ENCODE measurements around the gene R3HDML. TPM values are rescaled to one million over a fixed set of nuclear protein-coding genes. Genes with fewer than 3 reads are reported as not detected.
A peak's percentile ranks its signal among the peaks of the same experiment; 100 is the strongest.

R3HDML gene
- total and polyA plus RNA-seq, 2 of the 13 experiments (the other 11 are each of a cell fraction or from before 2014, with no cell fraction given) = not detected

DNA sequence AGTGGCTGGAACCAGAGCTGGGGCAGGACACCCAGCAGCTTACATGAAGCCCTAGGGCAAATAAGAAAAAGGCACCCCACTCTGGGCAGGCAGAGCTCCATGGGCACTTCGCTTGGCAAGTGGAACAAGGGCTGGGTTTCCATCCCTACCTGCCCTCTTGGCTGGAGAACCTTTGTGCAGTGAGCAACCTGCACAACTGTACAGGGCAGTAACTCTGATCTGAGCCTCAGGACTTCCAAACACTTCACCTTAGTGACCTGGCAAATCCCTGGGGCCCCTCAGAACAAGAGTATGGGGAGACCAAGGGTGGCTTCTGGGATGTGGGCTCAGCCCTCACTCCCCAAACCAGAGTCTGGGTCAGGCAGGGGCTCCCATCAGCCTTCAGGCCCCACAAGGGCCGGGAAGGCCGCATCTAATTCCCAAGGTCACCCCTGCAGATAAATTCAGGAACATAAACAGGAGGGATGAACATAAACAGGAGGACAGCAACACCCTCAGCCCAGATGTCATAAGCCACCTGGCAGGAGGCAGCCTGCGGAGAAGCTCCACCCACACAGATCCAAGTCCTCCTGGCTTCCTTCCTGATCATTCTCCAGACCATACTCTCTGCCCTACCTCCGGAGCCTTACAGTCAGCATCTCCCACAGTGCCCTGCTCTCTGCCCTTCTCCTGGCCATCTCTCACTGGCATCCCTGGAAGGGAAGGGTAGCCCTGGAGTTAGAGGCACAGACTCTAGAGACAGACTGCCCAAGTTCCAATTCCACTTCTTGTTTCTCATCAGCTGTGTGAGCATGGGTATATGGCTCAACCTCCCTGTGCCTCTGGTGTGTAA lies 56.1 kb downstream of the R3HDML start (continued):
- TF ChIP-seq SMYD3 (CRISPR knock-in tag; IDR thresholded peaks at IDR 0.05) (no peak), ZFYVE20 (CRISPR knock-in tag; IDR thresholded peaks at IDR 0.05; ENCODE audit: borderline replicate concordance, low read depth) (no peak), JUND (CRISPR knock-in tag; IDR thresholded peaks at IDR 0.05) (peak; percentile 71; the same call in 1 of the 2 replicates), NFIC (IDR thresholded peaks at IDR 0.05; ENCODE audit: low read length) (no peak), JARID2 (CRISPR knock-in tag; IDR thresholded peaks at IDR 0.05; ENCODE audit: insufficient replicate concordance) (no peak), PHF20 (CRISPR knock-in tag; IDR thresholded peaks at IDR 0.05) (no peak; the same call in none of the 2 replicates), KDM1A (CRISPR knock-in tag; IDR thresholded peaks at IDR 0.05) (peak; percentile 40), ZNF570 (CRISPR knock-in tag; IDR thresholded peaks at IDR 0.05; ENCODE audit: borderline replicate concordance) (no peak), FOSL2 (CRISPR knock-in tag; IDR thresholded peaks at IDR 0.05) (peak; percentile 31; the same call in 1 of the 2 replicates), NCOA5 (CRISPR knock-in tag; IDR thresholded peaks at IDR 0.05) (no peak), ZNF644 (CRISPR knock-in tag; IDR thresholded peaks at IDR 0.05; ENCODE audit: low read depth) (no peak)
- TF ChIP-seq, protein P1, sequence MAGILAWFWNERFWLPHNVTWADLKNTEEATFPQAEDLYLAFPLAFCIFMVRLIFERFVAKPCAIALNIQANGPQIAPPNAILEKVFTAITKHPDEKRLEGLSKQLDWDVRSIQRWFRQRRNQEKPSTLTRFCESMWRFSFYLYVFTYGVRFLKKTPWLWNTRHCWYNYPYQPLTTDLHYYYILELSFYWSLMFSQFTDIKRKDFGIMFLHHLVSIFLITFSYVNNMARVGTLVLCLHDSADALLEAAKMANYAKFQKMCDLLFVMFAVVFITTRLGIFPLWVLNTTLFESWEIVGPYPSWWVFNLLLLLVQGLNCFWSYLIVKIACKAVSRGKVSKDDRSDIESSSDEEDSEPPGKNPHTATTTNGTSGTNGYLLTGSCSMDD (CRISPR knock-in tag; IDR thresholded peaks at IDR 0.05) = no peak
- TF ChIP-seq, protein P2, sequence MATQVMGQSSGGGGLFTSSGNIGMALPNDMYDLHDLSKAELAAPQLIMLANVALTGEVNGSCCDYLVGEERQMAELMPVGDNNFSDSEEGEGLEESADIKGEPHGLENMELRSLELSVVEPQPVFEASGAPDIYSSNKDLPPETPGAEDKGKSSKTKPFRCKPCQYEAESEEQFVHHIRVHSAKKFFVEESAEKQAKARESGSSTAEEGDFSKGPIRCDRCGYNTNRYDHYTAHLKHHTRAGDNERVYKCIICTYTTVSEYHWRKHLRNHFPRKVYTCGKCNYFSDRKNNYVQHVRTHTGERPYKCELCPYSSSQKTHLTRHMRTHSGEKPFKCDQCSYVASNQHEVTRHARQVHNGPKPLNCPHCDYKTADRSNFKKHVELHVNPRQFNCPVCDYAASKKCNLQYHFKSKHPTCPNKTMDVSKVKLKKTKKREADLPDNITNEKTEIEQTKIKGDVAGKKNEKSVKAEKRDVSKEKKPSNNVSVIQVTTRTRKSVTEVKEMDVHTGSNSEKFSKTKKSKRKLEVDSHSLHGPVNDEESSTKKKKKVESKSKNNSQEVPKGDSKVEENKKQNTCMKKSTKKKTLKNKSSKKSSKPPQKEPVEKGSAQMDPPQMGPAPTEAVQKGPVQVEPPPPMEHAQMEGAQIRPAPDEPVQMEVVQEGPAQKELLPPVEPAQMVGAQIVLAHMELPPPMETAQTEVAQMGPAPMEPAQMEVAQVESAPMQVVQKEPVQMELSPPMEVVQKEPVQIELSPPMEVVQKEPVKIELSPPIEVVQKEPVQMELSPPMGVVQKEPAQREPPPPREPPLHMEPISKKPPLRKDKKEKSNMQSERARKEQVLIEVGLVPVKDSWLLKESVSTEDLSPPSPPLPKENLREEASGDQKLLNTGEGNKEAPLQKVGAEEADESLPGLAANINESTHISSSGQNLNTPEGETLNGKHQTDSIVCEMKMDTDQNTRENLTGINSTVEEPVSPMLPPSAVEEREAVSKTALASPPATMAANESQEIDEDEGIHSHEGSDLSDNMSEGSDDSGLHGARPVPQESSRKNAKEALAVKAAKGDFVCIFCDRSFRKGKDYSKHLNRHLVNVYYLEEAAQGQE (IDR thresholded peaks at IDR 0.05; ENCODE audit: borderline replicate concordance in 1 of 2, low read depth in 1 of 2, low read length in 2 of 2) = peak in 1 of 2 experiments; percentile 35; a peak in 1 of 4 replicates
- TF ChIP-seq, protein P3, sequence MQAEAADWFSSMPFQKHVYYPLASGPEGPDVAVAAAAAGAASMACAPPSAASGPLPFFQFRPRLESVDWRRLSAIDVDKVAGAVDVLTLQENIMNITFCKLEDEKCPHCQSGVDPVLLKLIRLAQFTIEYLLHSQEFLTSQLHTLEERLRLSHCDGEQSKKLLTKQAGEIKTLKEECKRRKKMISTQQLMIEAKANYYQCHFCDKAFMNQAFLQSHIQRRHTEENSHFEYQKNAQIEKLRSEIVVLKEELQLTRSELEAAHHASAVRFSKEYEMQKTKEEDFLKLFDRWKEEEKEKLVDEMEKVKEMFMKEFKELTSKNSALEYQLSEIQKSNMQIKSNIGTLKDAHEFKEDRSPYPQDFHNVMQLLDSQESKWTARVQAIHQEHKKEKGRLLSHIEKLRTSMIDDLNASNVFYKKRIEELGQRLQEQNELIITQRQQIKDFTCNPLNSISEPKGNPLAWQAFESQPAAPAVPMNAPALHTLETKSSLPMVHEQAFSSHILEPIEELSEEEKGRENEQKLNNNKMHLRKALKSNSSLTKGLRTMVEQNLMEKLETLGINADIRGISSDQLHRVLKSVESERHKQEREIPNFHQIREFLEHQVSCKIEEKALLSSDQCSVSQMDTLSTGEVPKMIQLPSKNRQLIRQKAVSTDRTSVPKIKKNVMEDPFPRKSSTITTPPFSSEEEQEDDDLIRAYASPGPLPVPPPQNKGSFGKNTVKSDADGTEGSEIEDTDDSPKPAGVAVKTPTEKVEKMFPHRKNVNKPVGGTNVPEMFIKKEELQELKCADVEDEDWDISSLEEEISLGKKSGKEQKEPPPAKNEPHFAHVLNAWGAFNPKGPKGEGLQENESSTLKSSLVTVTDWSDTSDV (CRISPR knock-in tag; IDR thresholded peaks at IDR 0.05) = peak; percentile 80; the same call in 1 of the 2 replicates
- TF ChIP-seq, protein P4, sequence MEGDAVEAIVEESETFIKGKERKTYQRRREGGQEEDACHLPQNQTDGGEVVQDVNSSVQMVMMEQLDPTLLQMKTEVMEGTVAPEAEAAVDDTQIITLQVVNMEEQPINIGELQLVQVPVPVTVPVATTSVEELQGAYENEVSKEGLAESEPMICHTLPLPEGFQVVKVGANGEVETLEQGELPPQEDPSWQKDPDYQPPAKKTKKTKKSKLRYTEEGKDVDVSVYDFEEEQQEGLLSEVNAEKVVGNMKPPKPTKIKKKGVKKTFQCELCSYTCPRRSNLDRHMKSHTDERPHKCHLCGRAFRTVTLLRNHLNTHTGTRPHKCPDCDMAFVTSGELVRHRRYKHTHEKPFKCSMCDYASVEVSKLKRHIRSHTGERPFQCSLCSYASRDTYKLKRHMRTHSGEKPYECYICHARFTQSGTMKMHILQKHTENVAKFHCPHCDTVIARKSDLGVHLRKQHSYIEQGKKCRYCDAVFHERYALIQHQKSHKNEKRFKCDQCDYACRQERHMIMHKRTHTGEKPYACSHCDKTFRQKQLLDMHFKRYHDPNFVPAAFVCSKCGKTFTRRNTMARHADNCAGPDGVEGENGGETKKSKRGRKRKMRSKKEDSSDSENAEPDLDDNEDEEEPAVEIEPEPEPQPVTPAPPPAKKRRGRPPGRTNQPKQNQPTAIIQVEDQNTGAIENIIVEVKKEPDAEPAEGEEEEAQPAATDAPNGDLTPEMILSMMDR (CRISPR knock-in tag; IDR thresholded peaks at IDR 0.05) = peak; percentile 32; the same call in 1 of the 2 replicates
- TF ChIP-seq, protein P5, sequence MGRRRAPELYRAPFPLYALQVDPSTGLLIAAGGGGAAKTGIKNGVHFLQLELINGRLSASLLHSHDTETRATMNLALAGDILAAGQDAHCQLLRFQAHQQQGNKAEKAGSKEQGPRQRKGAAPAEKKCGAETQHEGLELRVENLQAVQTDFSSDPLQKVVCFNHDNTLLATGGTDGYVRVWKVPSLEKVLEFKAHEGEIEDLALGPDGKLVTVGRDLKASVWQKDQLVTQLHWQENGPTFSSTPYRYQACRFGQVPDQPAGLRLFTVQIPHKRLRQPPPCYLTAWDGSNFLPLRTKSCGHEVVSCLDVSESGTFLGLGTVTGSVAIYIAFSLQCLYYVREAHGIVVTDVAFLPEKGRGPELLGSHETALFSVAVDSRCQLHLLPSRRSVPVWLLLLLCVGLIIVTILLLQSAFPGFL (CRISPR knock-in tag; IDR thresholded peaks at IDR 0.05) = no peak

Measured in HepG2 (cell line).